Body of pancreas (tissue), 4 donors: ENCODE data around the gene HOXA10. TPM values are rescaled to one million over a fixed set of nuclear protein-coding genes. Genes with fewer than 3 reads are reported as not detected.

Experiments
- ATAC-seq: fragments of 150-250 bp; one replicate; pipeline ENCODE4 v1.9.1; 2016
- DNase-seq, 4 donors: peaks; one replicate each; pipeline ENCODE4 v3.0.0-alpha.2; 2019
- H3K27ac ChIP-seq, 4 donors: fragments of 200-600 bp; sonication (generic); 1 replicate in 3 of 4; 2 replicates in 1 of 4; pipeline versions ENCODE4 v1.5.1 to v1.6.1; 2016 to 2019; ENCODE audit warnings: mild to moderate bottlenecking in 1 of 4, mixed read lengths in 1 of 4, moderate library complexity in 1 of 4
- H3K27me3 ChIP-seq, 2 donors: fragments of 200-600 bp; sonication (generic); one replicate each; pipeline ENCODE4 v1.6.0; 2016; ENCODE audit warnings: mild to moderate bottlenecking in 1 of 2
- H3K36me3 ChIP-seq, 2 donors: fragments of 200-600 bp; sonication (generic); replicated peaks in 1 of 2; 2 replicates each; pipeline ENCODE4 v1.5.1; 2016; ENCODE audit warnings: low read depth in 2 of 2; ENCODE audit not compliant: insufficient read depth in 1 of 2
- H3K4me1 ChIP-seq: fragments of 200-600 bp; sonication (generic); one replicate; pipeline ENCODE4 v1.6.0; 2016
- H3K4me3 ChIP-seq, 2 donors: fragments of 200-600 bp; sonication (generic); 1 replicate in 1 of 2; 2 replicates in 1 of 2; pipeline ENCODE4 v1.5.1; 2016 to 2019
- H3K9me3 ChIP-seq, 3 donors: fragments of 200-600 bp; sonication (generic); 1 replicate in 2 of 3; 2 replicates in 1 of 3; pipeline ENCODE4 v1.5.1; 2016
- CTCF ChIP-seq, 7 experiments: fragments of 450-650 bp in 4 of 7; fragments of 200-600 bp in 3 of 7; sonication (generic) in 3 of 7; IDR thresholded peaks; one replicate each; pipeline ENCODE4 v1.5.1; 2016 to 2019; ENCODE audit warnings: antibody characterized with exemption in 7 of 7
- POLR2A ChIP-seq, 3 donors: fragments of 450-650 bp; IDR thresholded peaks; one replicate each; pipeline ENCODE4 v1.6.1; 2016; ENCODE audit warnings: antibody characterized with exemption in 3 of 3, mild to moderate bottlenecking in 2 of 3
- WGBS, 2 donors: methylation state at CpG; one replicate each; pipeline ENCODE4 v1.1.5; 2017; 5-methylcytosine and 5-hydroxymethylcytosine counted together
- intact Hi-C: fragments of 100-400 bp; cut with DNase I; formaldehyde crosslinking; loops from one replicate; pipeline ENCODE4 v1.15.1; 2023
- total RNA-seq, 2 donors: library from RNA; depleted of rRNA; stranded (reverse); fragments of >200 nt; gene quantifications; one replicate each; pipeline ENCODE4 v1.1.0, GENCODE V29; 2016

Gene HOXA10
- total RNA-seq, 2 donors from 2014 or later = 0.52 TPM; not detected in 1

- intact Hi-C loops = no loop called here
- ATAC-seq = no peak
These were observed 43.8 kb upstream of the HOXA10 start for GRCh38 chr7:27217951-27218350.

GRCh38 chr7:27215356-27215755 is 41.2 kb upstream of the HOXA10 start:
- Histone ChIP-seq H3K27ac (no peak overlapping the region), H3K27me3 (peaks cover 0 to 27% of the 10 kb centered on the region in 2 donors), H3K36me3 (no peaks in the 10 kb centered on the region), H3K4me1 (peaks cover 15% of the 10 kb centered on the region), H3K4me3 (no peak overlapping the region), H3K9me3 (no peaks in the 10 kb centered on the region)
- DNase-seq (no peak), ATAC-seq (no peak)
- intact Hi-C loops = no loop called here
- 86 to 97% methylated on average over 2 of the region's 2 CpGs for WGBS, 2 donors
- TF ChIP-seq CTCF (IDR thresholded peaks at IDR 0.05) = no peak
- TF ChIP-seq POLR2A (IDR thresholded peaks at IDR 0.05) = no peak

More at GRCh38 chr7:27217951-27218350, 43.8 kb upstream of the HOXA10 start:
- H3K36me3 ChIP-seq = no peaks in the 10 kb centered on the region
- H3K4me1 ChIP-seq = peaks cover 7% of the 10 kb centered on the region
- no peaks in the 10 kb centered on the region for H3K9me3 ChIP-seq
- peaks cover 0 to 12% of the 10 kb centered on the region in 2 donors for H3K27me3 ChIP-seq
- TF ChIP-seq POLR2A (IDR thresholded peaks at IDR 0.05) (no peak), CTCF (IDR thresholded peaks at IDR 0.05) (no peak)
- H3K4me3 ChIP-seq = no peak overlapping the region
- DNase-seq = no peak
- H3K27ac ChIP-seq = no peak overlapping the region

GRCh38 chr7:27214239-27214950 is 40.3 kb upstream of the HOXA10 start:
- Histone ChIP-seq H3K27me3 (peaks cover 0 to 27% of the 10 kb centered on the region in 2 donors), H3K4me3 (no peak overlapping the region), H3K4me1 (peaks cover 19% of the 10 kb centered on the region), H3K36me3 (no peaks in the 10 kb centered on the region), H3K9me3 (no peaks in the 10 kb centered on the region), H3K27ac (no peak overlapping the region)
- DNase-seq (no peak), ATAC-seq (no peak)
- intact Hi-C loops = no loop called here
- WGBS, 2 donors = 58 to 65% methylated on average over 8 of the region's 8 CpGs
- no peak for TF ChIP-seq CTCF (IDR thresholded peaks at IDR 0.05)
- no peak for TF ChIP-seq POLR2A (IDR thresholded peaks at IDR 0.05)

- Histone ChIP-seq H3K27ac (no peak overlapping the region), H3K9me3 (no peaks in the 10 kb centered on the region), H3K27me3 (peaks cover 0 to 34% of the 10 kb centered on the region in 2 donors), H3K36me3 (no peaks in the 10 kb centered on the region), H3K4me1 (peaks cover 19% of the 10 kb centered on the region), H3K4me3 (no peak overlapping the region)
- no peak for ATAC-seq
- TF ChIP-seq CTCF (IDR thresholded peaks at IDR 0.05) (no peak), POLR2A (IDR thresholded peaks at IDR 0.05) (no peak)
- no peak for DNase-seq
- intact Hi-C loops = no loop called here
- WGBS, 2 donors = 25 to 37% methylated on average over 9 to 48 of the region's 50 CpGs
These were observed 39.5 kb upstream of the HOXA10 start for GRCh38 chr7:27213433-27214238.
